ENCODE results near the gene ZMYM2. TPM values are rescaled to one million over a fixed set of nuclear protein-coding genes. Genes with fewer than 3 reads are reported as not detected.

ZMYM2 gene
- total RNA-seq, 4 donors from 2014 or later = 33.4 to 91.1 (median 63.6) TPM

DNA sequence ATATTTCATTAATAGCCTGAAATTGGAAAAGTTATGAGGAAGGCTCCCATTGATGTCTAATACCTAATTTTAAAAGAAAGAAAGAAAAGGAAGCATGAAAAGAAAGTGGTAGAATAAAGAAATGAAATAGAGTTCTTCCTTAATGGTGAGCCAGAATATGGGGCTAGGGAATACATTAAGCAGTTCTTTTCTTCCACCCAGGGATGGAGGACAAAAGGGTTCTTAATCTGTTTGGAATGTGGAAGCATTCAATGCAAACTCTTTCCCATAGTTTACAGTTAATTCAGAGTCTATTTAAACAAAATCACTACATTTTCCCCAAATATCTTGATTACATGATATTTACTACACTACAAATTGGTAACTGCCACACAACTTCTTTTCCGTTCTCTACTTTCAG is 18.4 kb upstream of the ZMYM2 start:
- in situ Hi-C loops (cut with MboI; ENCODE audit: low pct_ligation_motif_present in 1 of 4, low pct_unique_long_range_greater_than_20kb in 1 of 4, low sequenced_read_pairs in 3 of 4) (loop anchor here in 1 of 4 donors (25.0 kb wide), 1 partner anchor 222 kb away; the partner anchor contains the start of gene GJA3), intact Hi-C loops (cut with DNase I; ENCODE audit: low total_unique reads) (no loop called here)
- TF ChIP-seq CTCF (IDR thresholded peaks at IDR 0.05) = no peak
- TF ChIP-seq EP300 (IDR thresholded peaks at IDR 0.05; ENCODE audit: low read depth) = no peak
- no peak for TF ChIP-seq POLR2A (IDR thresholded peaks at IDR 0.05)
- TF ChIP-seq POLR2AphosphoS5 (IDR thresholded peaks at IDR 0.05) = no peak
- Histone ChIP-seq H3K27me3 (peaks cover 7% of the 10 kb centered on the region), H3K4me3 (no peak overlapping the region), H3K4me1 (no peaks in the 10 kb centered on the region), H3K36me3 (no peaks in the 10 kb centered on the region), H3K9me3 (no peaks in the 10 kb centered on the region), H3K27ac (no peak overlapping the region)
- 79 to 97% methylated on average over 1 of the region's 1 CpG for WGBS, 2 donors (ENCODE audit: low coverage in 1 of 2)
- DNase-seq = no peak

- H3K4me1 ChIP-seq = no peaks in the 10 kb centered on the region
- no peaks in the 10 kb centered on the region for H3K36me3 ChIP-seq
- WGBS, 2 donors (ENCODE audit: low coverage in 1 of 2) = 79 to 82% methylated on average over 7 of the region's 7 CpGs
- in situ Hi-C loops (cut with MboI; ENCODE audit: low pct_ligation_motif_present in 1 of 4, low pct_unique_long_range_greater_than_20kb in 1 of 4, low sequenced_read_pairs in 3 of 4) (no loop called here), intact Hi-C loops (cut with DNase I; ENCODE audit: low total_unique reads) (no loop called here)
- no peaks in the 10 kb centered on the region for H3K9me3 ChIP-seq
- no peak for DNase-seq
- no peak for TF ChIP-seq EP300 (IDR thresholded peaks at IDR 0.05; ENCODE audit: low read depth)
- TF ChIP-seq POLR2A (IDR thresholded peaks at IDR 0.05) = no peak
- no peak for TF ChIP-seq POLR2AphosphoS5 (IDR thresholded peaks at IDR 0.05)
- no peak for TF ChIP-seq CTCF (IDR thresholded peaks at IDR 0.05)
- no peak overlapping the region for H3K27ac ChIP-seq
- H3K4me3 ChIP-seq = no peak overlapping the region
- no peaks in the 10 kb centered on the region for H3K27me3 ChIP-seq
Observed at GRCh38 chr13:19950374-19950773, 8.2 kb upstream of the ZMYM2 start.

DNA sequence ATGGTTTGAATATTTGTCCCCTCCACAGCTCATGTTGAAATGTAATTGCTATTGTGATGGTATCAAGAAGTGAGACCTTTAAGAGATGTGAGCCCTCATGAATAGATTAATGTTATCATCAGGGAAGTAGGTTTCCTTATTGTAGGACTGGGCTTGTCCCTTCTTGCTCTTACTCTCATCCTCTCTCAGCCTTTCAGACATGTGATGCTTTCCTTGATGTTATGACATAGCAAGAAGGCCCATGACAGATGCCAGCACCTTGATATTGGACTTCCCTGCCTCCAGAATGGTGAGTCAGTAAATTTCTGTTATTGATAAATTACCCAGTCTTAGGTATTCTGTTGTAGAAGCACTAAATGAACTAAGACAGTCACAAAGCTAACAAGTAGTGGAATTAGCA is 5.7 kb upstream of the ZMYM2 start:
- intact Hi-C loops (cut with DNase I; ENCODE audit: low total_unique reads) = no loop called here
- in situ Hi-C loops (cut with MboI; ENCODE audit: low pct_ligation_motif_present in 1 of 4, low pct_unique_long_range_greater_than_20kb in 1 of 4, low sequenced_read_pairs in 3 of 4) = no loop called here

GRCh38 chr13:19955873-19956559 is 2.5 kb upstream of the ZMYM2 start:
- H3K36me3 ChIP-seq = no peaks in the 10 kb centered on the region
- in situ Hi-C loops (cut with MboI; ENCODE audit: low pct_ligation_motif_present in 1 of 4, low pct_unique_long_range_greater_than_20kb in 1 of 4, low sequenced_read_pairs in 3 of 4) = no loop called here
- no peak overlapping the region for H3K4me3 ChIP-seq
- peaks cover 5 to 23% (median 14%) of the 10 kb centered on the region in 4 donors for H3K4me1 ChIP-seq
- TF ChIP-seq EP300 (IDR thresholded peaks at IDR 0.05; ENCODE audit: low read depth) (no peak), POLR2A (IDR thresholded peaks at IDR 0.05) (no peak), CTCF (IDR thresholded peaks at IDR 0.05) (no peak), POLR2AphosphoS5 (IDR thresholded peaks at IDR 0.05) (no peak)
- intact Hi-C loops (cut with DNase I; ENCODE audit: low total_unique reads) = loop anchor here (5.0 kb wide), 1 partner anchor 94 kb away; the partner anchor contains the start of gene ZMYM5
- H3K27me3 ChIP-seq = no peaks in the 10 kb centered on the region
- no peaks in the 10 kb centered on the region for H3K9me3 ChIP-seq
- DNase-seq = no peak
- H3K27ac ChIP-seq = no peak overlapping the region
- 90 to 100% methylated on average over 2 to 4 of the region's 4 CpGs for WGBS, 2 donors (ENCODE audit: low coverage in 1 of 2)

More for the DNA sequence above, 5.7 kb upstream of the ZMYM2 start:
- Histone ChIP-seq H3K27ac (no peak overlapping the region), H3K4me3 (no peak overlapping the region), H3K36me3 (no peaks in the 10 kb centered on the region), H3K4me1 (peaks cover 0 to 10% (median 2%) of the 10 kb centered on the region in 4 donors), H3K9me3 (no peaks in the 10 kb centered on the region), H3K27me3 (no peaks in the 10 kb centered on the region)
- DNase-seq = no peak
- TF ChIP-seq EP300 (IDR thresholded peaks at IDR 0.05; ENCODE audit: low read depth) = no peak
- no peak for TF ChIP-seq POLR2A (IDR thresholded peaks at IDR 0.05)
- TF ChIP-seq POLR2AphosphoS5 (IDR thresholded peaks at IDR 0.05) = no peak
- TF ChIP-seq CTCF (IDR thresholded peaks at IDR 0.05) = no peak
